Stimulated activated CD8-positive, alpha-beta memory T cell treated with anti-CD3 and anti-CD28 coated beads, Interleukin-2, amount 100 ng/mL, for 1 hour (primary cell): ENCODE results near the gene FGF19.
A peak's percentile ranks its signal among the peaks of the same experiment; 100 is the strongest.

ENCODE experiments used
- DNase-seq, 2 donors: peaks; one replicate each; pipeline ENCODE4 v3.0.0-alpha.2; 2020; ENCODE audit warnings: low read depth in 2 of 2

Gene FGF19

DNA sequence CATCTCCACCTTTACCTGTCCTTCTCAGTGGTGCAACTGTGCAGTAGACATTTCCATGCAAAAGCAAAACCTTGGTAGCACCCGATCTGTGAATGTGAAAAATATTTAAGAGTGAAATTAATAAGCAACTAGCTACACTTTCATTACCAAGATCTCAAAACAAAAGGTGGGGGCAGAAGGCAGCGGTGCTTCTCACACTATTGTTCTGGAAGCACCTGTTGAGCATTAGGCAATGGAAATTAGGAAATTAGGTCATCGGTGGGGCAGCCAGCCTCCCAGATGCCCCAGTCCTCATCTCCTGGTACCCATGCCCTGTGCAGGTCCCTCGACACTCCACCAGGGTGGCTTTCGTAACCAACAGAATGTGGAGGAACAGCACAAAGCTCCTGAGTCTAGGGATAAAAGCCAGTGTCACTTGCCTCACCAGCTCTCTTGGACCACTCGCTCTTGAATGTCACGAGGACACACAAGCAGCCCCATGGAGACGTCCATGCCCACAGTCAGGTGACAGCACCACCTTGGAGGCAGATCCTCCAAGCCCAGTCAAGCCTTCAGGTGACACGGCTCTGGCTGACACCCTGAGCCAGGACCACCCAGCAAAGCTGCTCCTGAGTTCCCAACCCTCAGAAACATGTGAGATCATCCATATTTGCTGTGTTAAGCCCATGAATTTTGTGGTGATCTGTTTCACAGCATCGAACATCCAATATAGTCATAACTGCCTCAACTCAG, 31.9 kb downstream of the FGF19 start:
- no peak for DNase-seq

DNA sequence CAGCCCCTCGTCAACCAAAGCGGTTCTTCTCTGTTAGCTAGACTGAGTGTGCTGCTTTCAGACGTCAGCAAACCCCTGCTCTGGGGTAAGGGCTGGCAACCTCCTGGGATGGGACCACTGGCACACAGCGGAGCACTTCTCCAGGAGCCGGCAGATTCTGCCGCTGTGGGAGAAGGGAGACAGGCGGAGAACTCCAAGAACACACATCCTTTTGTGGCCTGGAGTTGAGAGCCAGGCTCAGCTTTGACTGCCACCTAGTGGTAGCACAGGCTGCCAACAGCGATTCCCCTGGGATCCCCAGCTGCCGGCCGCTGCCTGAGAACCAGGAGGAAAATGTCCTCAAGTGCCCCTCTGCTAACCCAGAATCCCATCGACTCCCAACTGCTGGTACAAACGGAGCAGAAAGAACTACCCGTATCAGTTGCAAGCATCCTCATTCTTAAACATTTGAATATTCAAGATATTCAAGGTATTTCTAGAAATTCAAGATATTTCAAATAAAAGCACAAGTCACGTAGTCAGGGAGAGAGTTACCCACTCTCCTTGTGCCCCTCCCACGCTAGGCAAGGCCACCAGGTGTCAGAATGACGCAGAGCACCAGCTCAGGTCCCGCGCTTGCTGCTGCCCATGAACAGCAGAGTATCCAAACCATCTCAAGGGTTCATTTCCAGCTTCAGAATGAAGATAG, 33.5 kb downstream of the FGF19 start:
- DNase-seq: peak; percentile 8 to 32

DNA sequence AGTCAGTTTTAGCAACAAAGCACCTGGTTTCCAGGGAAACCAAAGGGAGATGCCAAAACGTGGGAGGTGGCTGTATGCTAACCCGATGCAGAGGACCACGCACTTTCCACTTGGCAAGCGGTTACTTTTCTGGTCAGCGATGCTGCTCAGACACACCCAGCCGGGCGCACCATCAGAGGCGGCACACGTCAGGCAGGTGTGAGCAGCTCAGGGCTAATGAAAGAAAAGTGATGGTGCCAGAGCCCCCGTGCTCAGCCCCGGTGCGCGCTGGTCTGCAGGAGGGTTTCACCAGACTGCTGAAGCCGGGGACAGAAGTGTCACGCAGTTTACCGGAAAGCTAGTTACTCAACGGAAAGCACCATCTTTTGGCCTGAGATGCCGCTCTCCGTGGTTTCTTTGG, 34.3 kb downstream of the FGF19 start:
- DNase-seq: no peak

DNA sequence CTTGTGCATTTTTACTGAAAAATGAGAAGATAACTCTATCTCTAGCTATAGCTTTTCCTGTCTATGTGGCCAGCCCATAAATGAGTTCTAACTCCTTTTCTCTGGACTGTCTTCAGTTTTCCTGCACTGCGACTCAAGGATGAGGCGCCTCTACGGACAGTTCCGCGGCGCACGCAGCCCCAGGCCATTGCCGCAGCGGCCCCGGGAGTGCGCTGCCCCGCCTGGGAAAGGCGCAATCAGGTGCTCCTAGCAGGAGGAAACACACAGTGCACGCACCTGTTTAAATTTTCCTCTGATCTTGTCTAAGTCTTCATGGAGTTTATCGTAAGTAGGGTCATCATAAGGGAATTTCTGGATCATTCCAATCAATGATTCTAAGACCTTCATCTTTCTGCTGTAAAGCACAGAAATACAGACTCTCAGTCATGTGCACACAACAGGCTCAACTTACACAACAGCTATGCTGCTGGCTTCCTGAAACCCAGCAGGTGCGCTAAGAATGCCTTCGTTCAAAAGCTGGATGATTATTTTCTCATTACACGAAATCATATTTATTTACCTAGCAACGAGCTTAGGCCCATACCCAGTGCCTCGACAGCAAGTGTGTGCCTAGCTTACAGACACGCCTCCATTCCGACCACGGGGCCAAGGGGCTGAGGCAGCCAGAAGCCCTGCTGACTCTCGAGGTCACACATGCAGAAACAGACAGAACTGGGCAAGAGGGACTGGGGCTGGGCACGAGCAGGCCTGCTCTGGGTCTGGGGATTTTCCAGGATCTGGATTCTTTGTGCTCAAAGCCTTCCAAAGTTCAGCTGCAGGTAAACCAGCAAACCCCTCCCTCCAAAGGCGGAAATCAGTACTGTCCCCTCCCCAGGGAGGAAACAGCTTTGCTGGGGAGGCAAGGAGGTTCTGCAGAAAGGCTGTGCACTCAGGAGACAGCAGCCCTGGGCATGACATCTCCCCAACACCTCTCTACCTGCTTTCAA, 35.9 kb downstream of the FGF19 start:
- no peak for DNase-seq

DNA sequence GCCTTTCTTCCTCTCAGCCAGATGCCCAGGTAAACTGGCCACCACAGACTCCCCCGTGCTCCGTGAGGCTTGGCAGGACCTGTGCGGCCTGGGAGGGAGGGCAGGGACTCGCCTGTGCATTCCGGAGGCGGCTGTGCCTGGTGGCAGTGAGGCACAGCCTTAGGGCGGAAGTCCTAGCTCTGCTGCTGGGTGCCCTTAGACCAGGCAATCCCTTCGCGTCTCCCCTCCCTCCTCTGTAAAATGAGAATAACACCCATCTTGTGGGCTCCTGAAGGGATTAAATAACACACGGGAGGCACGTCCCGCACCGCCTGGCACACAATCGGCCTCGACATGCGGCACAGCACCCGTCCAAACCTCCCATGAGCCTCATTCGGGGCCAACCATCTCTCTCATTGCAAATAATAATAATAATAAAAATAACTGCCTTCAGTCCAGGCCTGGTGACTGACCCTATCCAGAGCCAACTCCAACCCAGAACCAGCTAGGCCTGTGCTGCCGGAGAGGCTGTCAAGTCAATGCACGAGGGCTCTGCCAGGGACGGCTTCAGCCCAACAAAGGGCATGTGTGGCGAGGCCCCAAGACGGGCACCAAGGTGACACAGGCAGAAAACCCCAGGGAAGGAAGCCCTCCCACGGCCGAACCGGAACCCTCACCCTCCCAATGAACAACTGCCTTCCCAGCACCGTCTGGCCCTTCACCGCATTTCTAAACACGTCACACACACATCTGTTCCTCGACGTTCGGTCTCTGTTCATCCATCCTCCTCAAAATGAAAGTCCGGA, 36.9 kb downstream of the FGF19 start:
- DNase-seq: no peak

DNA sequence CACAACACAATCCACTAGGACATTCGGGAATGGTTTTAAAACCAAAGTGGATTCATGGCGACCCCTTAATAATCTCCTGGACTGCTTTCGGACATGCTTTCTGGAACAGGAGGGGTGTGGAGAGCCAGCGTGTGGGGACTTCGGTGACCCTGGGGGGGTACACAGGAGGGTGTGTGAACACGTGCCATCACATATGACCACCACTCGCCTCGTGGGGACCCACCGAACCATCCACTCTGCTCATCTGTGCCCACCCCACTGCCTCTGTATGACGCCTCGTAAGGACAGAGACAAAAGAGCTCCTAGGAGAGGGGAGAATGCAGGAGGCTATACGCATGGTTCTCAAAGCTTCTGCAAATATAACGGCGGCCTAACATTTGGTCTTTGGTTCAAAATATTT, 37.6 kb downstream of the FGF19 start:
- DNase-seq: no peak

DNA sequence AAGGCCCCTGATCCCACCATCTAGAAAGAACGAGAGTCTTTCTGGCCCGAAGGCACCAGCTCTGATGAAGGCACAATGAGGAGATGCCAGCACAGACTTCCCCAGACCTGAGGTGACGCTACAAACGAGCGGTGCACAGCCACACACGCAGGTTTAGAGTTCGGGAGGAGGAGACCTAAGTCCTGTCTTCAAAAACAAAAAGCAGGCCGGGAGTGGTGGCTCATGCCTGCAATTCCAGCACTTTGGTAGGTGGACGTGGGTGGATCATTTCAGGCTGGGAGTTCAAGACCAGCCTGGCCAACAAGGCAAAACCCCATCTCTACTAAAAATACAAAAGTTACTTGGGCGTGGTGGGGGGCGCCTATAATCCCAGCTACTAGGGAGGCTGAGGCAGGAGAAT, 38.2 kb downstream of the FGF19 start:
- DNase-seq: no peak

DNA sequence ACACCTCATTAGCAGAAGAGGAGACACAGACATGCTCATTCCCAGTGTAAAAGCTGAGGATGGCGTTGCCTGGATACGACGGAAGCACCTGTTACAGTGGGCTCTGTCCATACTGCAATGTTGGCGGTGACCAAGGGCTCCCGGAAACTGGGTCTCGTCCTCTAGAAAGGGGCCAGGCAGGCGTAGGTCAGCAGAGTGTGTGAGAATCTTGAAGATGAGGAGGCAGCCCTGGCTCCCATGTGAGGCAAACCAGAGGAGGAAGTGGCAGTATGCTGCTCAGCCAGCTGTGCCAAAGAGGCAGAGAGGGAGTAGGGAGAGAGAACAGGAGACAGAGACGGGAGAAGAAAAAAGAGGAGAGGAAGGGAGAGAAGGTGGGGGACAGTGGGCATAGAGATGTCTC, 38.9 kb downstream of the FGF19 start:
- DNase-seq: no peak

DNA sequence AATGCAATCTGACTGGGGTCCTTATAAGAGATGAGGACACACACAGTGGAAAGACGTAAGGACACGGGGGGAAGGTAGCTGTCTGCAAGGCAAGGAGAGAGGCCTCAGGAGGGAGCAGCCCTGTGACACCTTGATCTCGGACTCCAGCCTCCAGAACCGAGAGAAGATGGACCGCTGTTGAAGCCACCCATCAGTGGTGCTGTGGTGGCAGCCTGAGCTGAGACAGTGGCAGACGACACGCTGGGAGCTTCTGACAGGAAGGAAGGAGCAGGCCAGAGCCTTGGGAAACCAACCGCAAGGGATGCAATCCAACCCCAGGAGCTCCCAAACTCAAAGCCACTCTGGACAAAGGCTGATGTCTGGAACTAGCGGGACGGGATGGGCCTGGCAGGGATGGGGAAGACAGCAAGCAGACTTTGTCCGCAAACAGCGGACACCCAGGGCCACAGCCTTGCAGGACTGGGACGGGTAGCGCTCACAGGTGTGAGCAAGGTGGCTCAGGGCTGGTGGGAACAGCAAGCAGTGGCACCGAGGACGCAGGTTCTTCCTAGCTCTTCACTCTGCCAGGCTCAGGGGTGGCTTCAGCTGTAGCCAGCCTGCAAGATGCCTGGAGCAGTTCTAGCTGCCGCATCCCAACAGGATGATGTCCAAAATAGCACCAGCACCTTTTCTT, 39.6 kb downstream of the FGF19 start:
- no peak for DNase-seq

DNA sequence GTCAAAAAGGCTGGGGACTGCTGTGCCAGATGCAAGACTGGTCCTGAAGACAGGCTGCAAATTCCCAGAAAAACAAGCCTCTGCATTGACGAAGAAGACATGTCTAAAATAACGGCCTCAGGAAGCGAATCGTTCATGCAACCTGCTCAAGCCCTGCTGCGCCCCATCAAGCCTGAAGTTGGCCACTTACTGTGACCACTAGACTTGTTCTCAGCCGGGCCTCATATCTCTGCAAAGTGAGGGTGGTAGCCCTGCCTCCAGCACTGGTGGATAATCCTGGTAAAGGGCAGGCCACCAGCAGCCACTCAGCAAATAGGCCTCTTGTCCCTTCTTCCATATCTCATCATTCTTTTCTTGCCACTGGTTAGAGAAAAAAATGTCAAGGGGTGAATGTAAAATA, 40.5 kb downstream of the FGF19 start:
- no peak for DNase-seq

DNA sequence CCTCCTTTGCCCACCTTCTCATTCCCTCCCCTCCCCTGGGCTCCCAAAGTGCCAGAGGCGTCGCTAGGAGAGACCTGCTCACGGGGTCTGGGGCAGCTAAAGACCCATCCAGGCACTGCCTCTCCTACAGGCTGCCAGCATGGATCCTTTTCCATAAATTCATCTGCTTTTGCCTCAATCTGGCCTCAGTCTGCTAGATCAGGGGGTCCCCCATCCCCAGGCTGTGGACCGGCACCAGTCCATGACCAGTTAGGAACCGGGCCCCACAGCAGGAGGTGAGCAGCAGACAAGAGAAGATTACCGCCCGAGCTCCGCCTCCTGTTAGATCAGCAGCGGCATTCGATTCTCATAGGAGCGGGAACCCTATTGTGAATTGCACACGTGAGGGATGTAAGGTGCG, 41.0 kb downstream of the FGF19 start:
- no peak for DNase-seq

DNA sequence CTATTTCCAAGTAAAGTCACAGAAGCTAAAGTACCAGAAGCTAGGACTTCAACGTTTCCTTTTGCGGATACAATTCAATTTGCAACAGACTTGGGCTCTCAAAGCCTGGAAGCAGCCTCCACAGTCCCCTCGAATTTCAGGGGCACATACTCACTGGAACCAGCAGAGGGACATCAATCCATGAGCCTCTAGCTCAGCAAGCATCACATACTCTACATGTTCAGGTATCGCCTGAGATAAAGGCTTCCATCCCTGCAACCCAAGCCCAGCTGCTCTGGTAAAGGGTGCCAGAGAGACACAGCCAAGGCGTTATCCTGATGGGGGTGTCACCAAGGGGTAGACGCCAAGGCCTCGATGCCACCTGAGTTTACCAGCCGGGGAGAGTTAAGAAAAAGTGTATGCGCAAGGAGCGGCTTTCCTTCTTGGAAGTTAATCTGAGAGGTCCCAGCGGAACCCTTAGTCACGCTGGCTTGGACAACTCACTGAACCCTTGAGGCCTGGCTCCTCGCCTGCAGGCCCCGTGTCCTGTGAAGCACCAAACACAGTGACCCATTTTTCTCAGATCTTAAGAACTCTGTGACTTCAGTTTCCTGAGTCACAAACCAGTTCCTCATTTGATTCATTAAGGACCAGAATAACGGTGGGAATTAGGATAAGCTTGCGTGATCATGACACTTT, 41.7 kb downstream of the FGF19 start:
- DNase-seq: no peak

DNA sequence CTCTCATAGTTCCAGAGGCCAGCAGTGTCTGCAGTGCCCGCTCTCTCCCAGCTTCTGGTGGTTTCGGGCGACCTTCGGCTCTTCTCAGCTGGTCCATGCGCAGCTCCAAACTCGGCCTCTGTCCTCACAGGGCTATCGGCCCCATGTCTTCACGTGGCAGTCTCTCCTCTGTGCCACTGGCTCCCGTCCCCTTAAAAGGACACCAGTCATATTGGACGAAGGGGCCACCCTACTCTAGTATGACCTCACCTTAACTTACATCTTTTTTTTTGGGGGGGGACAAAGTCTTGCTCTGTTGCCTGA, 42.5 kb downstream of the FGF19 start:
- DNase-seq: no peak

DNA sequence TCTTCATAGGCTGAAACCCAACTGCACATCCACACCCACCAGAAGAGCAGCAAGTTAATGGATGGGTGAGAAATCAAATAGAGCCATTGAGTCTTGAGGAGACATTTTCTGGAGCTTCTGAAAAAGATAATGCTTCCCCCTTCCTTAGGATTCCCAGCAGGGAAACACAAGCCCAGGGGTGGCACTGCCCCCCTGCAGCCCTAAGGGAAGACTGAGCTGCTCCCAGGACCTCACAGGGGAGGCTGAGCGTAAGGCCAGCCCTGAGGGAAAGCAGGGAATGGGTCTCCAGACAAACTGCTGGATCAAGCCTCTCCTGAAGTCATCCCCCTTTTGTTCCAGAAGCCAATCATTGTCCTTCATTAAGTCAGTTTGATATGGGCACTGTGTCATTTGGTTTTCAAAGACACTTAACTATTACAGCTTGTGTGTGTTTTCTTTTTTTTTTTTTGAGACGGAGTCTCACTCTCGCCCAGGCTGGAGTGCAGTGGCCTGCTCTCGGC, 43.8 kb downstream of the FGF19 start:
- DNase-seq: no peak

DNA sequence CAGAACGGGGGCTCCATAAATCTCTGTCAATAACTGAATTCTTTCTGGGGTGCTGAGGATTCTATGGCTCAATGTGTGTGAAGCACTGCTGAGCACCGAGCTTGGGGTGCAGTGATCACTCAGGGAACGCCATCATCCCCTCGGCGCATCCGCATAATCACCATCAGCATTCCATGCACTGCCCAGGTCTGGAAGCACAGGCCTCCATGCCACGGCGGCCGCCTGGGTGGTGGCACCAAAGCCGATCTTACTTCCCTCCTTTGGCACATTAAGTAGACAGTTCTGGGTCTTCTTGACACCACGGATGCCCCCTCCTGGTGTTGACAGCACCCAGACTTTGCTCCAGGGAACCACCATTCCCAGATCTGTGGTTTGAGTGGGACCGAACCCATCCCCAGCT, 44.2 kb downstream of the FGF19 start:
- DNase-seq: no peak

DNA sequence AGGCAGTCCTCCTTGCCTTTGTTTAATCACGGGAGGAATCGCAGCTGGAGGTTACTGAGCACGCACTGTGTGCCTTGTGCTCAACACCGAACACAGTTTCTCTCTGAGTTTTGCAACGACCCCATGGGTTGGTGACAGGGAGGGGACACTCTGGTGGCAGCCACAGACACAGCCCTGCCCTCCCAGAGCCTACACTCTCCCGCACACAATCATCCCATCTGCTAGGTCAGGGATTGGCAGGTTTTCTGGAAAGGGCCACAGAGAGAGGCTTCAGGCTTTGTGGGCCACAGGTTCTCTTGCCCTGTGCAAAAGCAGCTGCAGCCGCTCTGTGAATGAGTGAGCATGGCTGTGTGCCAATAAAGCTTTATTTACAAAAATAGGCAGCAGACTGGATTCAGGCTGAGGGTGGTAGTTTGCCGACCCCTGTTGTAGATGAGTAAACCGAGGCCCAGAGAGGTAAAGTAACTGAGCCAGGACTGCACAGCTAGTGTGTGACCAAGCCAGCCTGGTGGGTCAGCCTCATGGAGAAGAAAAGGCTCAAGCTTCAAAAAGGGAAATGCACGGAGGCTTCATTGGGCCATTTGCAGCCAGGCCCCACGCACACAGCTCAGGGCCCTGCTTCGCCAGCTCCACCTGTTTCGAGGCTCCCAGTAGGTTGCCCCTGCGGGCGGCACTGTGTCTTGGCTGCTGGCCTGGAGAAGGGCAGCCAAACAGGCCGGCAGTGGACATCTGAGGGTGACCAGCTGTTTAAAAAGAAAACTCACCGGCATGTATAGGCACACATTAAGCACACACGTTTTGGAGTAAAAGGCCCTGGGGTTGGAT, 45.0 kb downstream of the FGF19 start:
- DNase-seq: no peak

DNA sequence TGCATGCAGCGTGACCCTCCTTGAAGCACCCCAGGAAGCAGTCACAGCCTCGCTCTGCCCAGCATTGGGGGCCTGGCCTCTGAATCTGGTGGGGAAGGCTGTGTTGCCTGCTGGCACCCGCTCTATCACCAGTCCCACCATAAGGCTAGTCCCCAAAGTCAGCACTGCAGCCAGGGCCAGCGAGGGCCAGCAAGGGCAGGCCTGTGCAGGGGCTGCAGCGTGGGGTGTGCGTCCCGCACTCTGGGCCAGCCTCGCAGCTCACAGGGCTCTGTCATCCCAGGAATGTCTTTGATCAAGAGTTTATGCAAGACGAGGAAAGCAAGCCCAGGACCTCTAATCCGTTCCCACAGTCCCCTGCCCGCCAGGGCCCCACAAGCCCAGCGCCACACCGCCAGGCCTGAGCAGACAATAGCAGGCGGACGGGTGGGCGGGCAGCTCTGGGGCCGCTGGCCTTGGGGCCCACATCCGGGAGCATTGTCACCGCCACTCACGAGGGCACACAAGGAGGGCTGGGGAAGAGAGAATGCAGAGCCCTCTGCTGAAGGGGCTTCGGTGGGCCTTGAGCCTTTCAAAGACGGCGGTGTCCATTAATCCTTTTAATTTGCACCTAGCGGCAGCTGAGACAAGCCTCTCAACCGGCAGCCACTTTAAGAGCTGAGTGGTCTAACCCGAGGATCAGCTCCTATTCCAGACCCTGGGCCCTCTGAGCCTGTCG, 45.8 kb downstream of the FGF19 start:
- no peak for DNase-seq

DNA sequence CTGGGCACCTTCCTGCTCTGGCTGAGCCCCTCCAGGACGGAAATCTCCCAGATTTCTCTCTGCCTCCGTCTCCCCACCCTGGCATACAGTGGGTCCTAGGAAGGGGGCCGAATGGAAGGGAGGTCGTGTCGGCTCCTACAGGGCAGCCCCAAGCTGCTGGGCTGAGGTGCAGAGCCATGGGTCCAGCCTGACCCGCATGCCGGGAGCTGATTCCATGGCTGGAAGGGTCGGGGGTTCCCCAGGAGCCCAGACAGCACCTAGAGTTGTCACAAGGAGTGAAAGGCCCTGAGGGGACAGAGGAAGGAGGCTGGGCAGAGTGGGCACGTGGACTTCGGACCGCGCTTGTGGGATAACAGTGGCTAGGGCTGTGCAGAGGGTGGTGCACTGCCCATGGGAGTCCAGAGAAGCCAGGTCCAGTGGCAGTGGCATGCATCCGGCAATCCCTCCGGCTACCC, 46.3 kb downstream of the FGF19 start:
- no peak for DNase-seq
